SIG-M5 (cell line): ENCODE results near the gene MNS1.
"Not testable (repeated sequence)": the region's sequence is repeated elsewhere in the genome, so short reads cannot be mapped to it uniquely, and the experiment has no call there.

ENCODE experiments used
- DNase-seq: peaks from one replicate; lab custom pipeline; 2025; lab: John Stamatoyannopoulos, UW

MNS1 gene

GRCh38 chr15:56464893-56465520 is at the start of gene MNS1:
MNS1 (minus strand) TSS chr15:56465137; CDS start chr15:56464972, 165 bp downstream.
- DNase-seq, result peak; percentile 54

GRCh38 chr15:56496635-56497034 is 31.7 kb upstream of the MNS1 start:
- peak; percentile 18 for DNase-seq

GRCh38 chr15:56495533-56495932 is 30.6 kb upstream of the MNS1 start:
- DNase-seq, result no peak

- DNase-seq, result no peak
These were observed 30.1 kb upstream of the MNS1 start for GRCh38 chr15:56495053-56495452.

GRCh38 chr15:56492791-56493555 is 28.0 kb upstream of the MNS1 start:
- no peak for DNase-seq

- no peak for DNase-seq
These were observed 27.3 kb upstream of the MNS1 start for GRCh38 chr15:56492236-56492635.

GRCh38 chr15:56491110-56491722 is 26.3 kb upstream of the MNS1 start:
- DNase-seq, result no peak

GRCh38 chr15:56490461-56490860 is 25.5 kb upstream of the MNS1 start:
- DNase-seq, result no peak

- not testable (repeated sequence) for DNase-seq
These were observed 21.3 kb upstream of the MNS1 start for GRCh38 chr15:56486206-56486605.

GRCh38 chr15:56485426-56485825 is 20.5 kb upstream of the MNS1 start:
- DNase-seq, result not testable (repeated sequence)

GRCh38 chr15:56484287-56484686 is 19.4 kb upstream of the MNS1 start:
- DNase-seq, result no peak

GRCh38 chr15:56475351-56475750 is 10.4 kb upstream of the MNS1 start:
- no peak for DNase-seq

GRCh38 chr15:56473017-56473416 is 8.1 kb upstream of the MNS1 start:
- DNase-seq, result no peak

GRCh38 chr15:56472278-56472677 is 7.3 kb upstream of the MNS1 start:
- no peak for DNase-seq

- no peak for DNase-seq
These were observed 6.6 kb upstream of the MNS1 start for GRCh38 chr15:56471440-56472069.

GRCh38 chr15:56469483-56469882 is 4.5 kb upstream of the MNS1 start:
- no peak for DNase-seq

GRCh38 chr15:56468401-56468800 is 3.5 kb upstream of the MNS1 start:
- DNase-seq, result no peak

GRCh38 chr15:56467616-56468015 is 2.7 kb upstream of the MNS1 start:
- DNase-seq, result no peak

GRCh38 chr15:56460947-56461346 is 4.0 kb downstream of the MNS1 start:
- DNase-seq, result no peak

- DNase-seq, result no peak
These were observed 4.9 kb downstream of the MNS1 start for GRCh38 chr15:56460071-56460470.

- DNase-seq, result no peak
These were observed 5.8 kb downstream of the MNS1 start for GRCh38 chr15:56459096-56459495.

GRCh38 chr15:56456229-56456628 is 8.7 kb downstream of the MNS1 start:
- no peak for DNase-seq

GRCh38 chr15:56454836-56455235 is 10.1 kb downstream of the MNS1 start:
- DNase-seq, result no peak
